ENCODE measurements around the gene NDFIP1. TPM values are rescaled to one million over a fixed set of nuclear protein-coding genes. Genes with fewer than 3 reads are reported as not detected.

Gene NDFIP1
- total RNA-seq, 1 donor from 2014 or later, result 178 TPM

GRCh38 chr5:142164315-142164714 lies 55.7 kb downstream of the NDFIP1 start:
- TF ChIP-seq CTCF (IDR thresholded peaks at IDR 0.05) (no peak), POLR2AphosphoS5 (IDR thresholded peaks at IDR 0.05; ENCODE audit: insufficient read depth in 1 of 2, low read depth in 1 of 2) (no peak), POLR2A (IDR thresholded peaks at IDR 0.05) (no peak)
- no peak for DNase-seq (ENCODE audit: extremely low spot score in 2 of 2)
- intact Hi-C loops (cut with DNase I), result no loop called here

GRCh38 chr5:142166754-142167153 lies 58.2 kb downstream of the NDFIP1 start:
- Histone ChIP-seq H3K9me3 (no peaks in the 10 kb centered on the region), H3K27ac (no peak overlapping the region), H3K36me3 (no peaks in the 10 kb centered on the region), H3K27me3 (no peaks in the 10 kb centered on the region), H3K4me1 (no peaks in the 10 kb centered on the region), H3K4me3 (no peak overlapping the region)
- no peak for DNase-seq (ENCODE audit: extremely low spot score in 2 of 2)
- TF ChIP-seq CTCF (IDR thresholded peaks at IDR 0.05), result no peak
- TF ChIP-seq POLR2A (IDR thresholded peaks at IDR 0.05), result no peak
- TF ChIP-seq POLR2AphosphoS5 (IDR thresholded peaks at IDR 0.05; ENCODE audit: insufficient read depth in 1 of 2, low read depth in 1 of 2), result no peak
- intact Hi-C loops (cut with DNase I), result no loop called here

More at GRCh38 chr5:142164315-142164714, 55.7 kb downstream of the NDFIP1 start:
- H3K27me3 ChIP-seq, result no peaks in the 10 kb centered on the region
- H3K4me3 ChIP-seq, result no peak overlapping the region
- H3K9me3 ChIP-seq, result no peaks in the 10 kb centered on the region
- no peaks in the 10 kb centered on the region for H3K36me3 ChIP-seq
- no peak overlapping the region for H3K27ac ChIP-seq
- H3K4me1 ChIP-seq, result no peaks in the 10 kb centered on the region

GRCh38 chr5:142167458-142167857 lies 58.9 kb downstream of the NDFIP1 start:
- intact Hi-C loops (cut with DNase I), result no loop called here
- DNase-seq (ENCODE audit: extremely low spot score in 2 of 2), result no peak
- Histone ChIP-seq H3K4me1 (no peaks in the 10 kb centered on the region), H3K27ac (no peak overlapping the region), H3K4me3 (no peak overlapping the region), H3K36me3 (no peaks in the 10 kb centered on the region), H3K27me3 (no peaks in the 10 kb centered on the region), H3K9me3 (no peaks in the 10 kb centered on the region)
- TF ChIP-seq POLR2A (IDR thresholded peaks at IDR 0.05) (no peak), CTCF (IDR thresholded peaks at IDR 0.05) (no peak), POLR2AphosphoS5 (IDR thresholded peaks at IDR 0.05; ENCODE audit: insufficient read depth in 1 of 2, low read depth in 1 of 2) (no peak)

GRCh38 chr5:142168365-142168764 lies 59.8 kb downstream of the NDFIP1 start:
- Histone ChIP-seq H3K27me3 (no peaks in the 10 kb centered on the region), H3K4me3 (no peak overlapping the region), H3K36me3 (no peaks in the 10 kb centered on the region), H3K9me3 (no peaks in the 10 kb centered on the region), H3K4me1 (no peaks in the 10 kb centered on the region), H3K27ac (no peak overlapping the region)
- TF ChIP-seq CTCF (IDR thresholded peaks at IDR 0.05) (no peak), POLR2A (IDR thresholded peaks at IDR 0.05) (no peak), POLR2AphosphoS5 (IDR thresholded peaks at IDR 0.05; ENCODE audit: insufficient read depth in 1 of 2, low read depth in 1 of 2) (no peak)
- DNase-seq (ENCODE audit: extremely low spot score in 2 of 2), result no peak
- intact Hi-C loops (cut with DNase I), result no loop called here

- H3K27ac ChIP-seq, result no peak overlapping the region
- intact Hi-C loops (cut with DNase I), result loop anchor here (10.0 kb wide), 1 partner anchor 374 kb away; no protein-coding TSS in a partner anchor
Measured at GRCh38 chr5:142170254-142170953, 61.8 kb downstream of the NDFIP1 start.

More at GRCh38 chr5:142170254-142170953, 61.8 kb downstream of the NDFIP1 start:
- Histone ChIP-seq H3K27me3 (no peaks in the 10 kb centered on the region), H3K4me1 (no peaks in the 10 kb centered on the region), H3K36me3 (no peaks in the 10 kb centered on the region), H3K9me3 (no peaks in the 10 kb centered on the region), H3K4me3 (no peak overlapping the region)
- TF ChIP-seq CTCF (IDR thresholded peaks at IDR 0.05) (no peak), POLR2AphosphoS5 (IDR thresholded peaks at IDR 0.05; ENCODE audit: insufficient read depth in 1 of 2, low read depth in 1 of 2) (no peak), POLR2A (IDR thresholded peaks at IDR 0.05) (no peak)
- DNase-seq (ENCODE audit: extremely low spot score in 2 of 2), result no peak
